ENCODE measurements around the gene TPRG1. TPM values are rescaled to one million over a fixed set of nuclear protein-coding genes. Genes with fewer than 3 reads are reported as not detected.

Gene TPRG1
- total and polyA plus RNA-seq, 2 of the 4 experiments (the other 2 are of a cell fraction), result 0.17 TPM; not detected in 1

DNA sequence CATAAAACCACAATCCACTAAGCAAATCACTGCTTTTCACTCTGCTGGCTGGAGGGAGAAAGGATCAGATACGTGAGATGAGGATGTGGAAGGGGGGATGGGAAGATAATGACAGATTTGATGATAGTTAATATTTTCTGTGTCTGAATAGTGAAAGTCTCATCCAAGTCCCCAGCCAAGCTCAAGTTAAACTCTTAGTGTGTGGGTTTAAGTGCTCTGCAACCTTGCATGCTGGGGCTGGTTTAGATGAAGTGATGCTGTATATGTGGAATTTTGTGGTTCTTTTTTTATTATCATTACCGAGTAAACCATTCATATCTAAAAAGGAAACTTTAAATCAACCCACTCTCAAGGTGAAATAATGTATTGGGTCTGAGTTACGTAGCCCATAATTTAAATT, 111.0 kb downstream of the TPRG1 start:
- Histone ChIP-seq H3K4me2 (ENCODE audit: low read depth, low read length) (no peak overlapping the region), H2BK15ac (ENCODE audit: low read depth, low read length) (no peak overlapping the region), H3K27me3 (ENCODE audit: control insufficient read depth, insufficient read depth, low read length) (peaks cover 1% of the 10 kb centered on the region; the same call in 1 of the 2 replicates), H3K4me3 (ENCODE audit: insufficient read depth, low read depth, low read length) (no peak overlapping the region), H3K14ac (replicated peaks; ENCODE audit: low read depth, low read length) (no peak overlapping the region), H2AFZ (replicated peaks; ENCODE audit: low read length, poor library complexity) (no peak overlapping the region), H4K91ac (ENCODE audit: insufficient read depth, low read depth, low read length) (no peak overlapping the region), H4K5ac (ENCODE audit: low read depth, low read length) (no peak overlapping the region), H3K18ac (ENCODE audit: low read depth, low read length) (no peak overlapping the region), H2BK120ac (ENCODE audit: low read depth, low read length) (no peak overlapping the region), H3K9ac (ENCODE audit: low read depth, low read length) (no peak overlapping the region), H2BK20ac (ENCODE audit: low read depth, low read length) (no peak overlapping the region), H2AK9ac (replicated peaks; ENCODE audit: low read depth, low read length, poor library complexity) (no peak overlapping the region), H3K36me3 (ENCODE audit: control insufficient read depth, insufficient read depth, low read length) (no peaks in the 10 kb centered on the region), H4K20me1 (ENCODE audit: insufficient read depth, low read length) (no peaks in the 10 kb centered on the region), H3K56ac (ENCODE audit: extremely low read depth, insufficient read depth, low read length) (no peak overlapping the region), H3K4me1 (ENCODE audit: control insufficient read depth, insufficient read depth, low read length) (no peaks in the 10 kb centered on the region), H4K8ac (ENCODE audit: low read depth in 2 of 2, low read length in 2 of 2) (no peak overlapping the region), H3K79me1 (ENCODE audit: low read depth in 1 of 2, low read length in 2 of 2) (no peaks in the 10 kb centered on the region), H3K23ac (ENCODE audit: low read depth, low read length) (no peak overlapping the region), H3K9me3 (ENCODE audit: control insufficient read depth, insufficient read depth, low read length) (no peaks in the 10 kb centered on the region), H3K4ac (ENCODE audit: low read depth, low read length) (no peak overlapping the region), H2AK5ac (ENCODE audit: low read depth, low read length) (no peak overlapping the region), H3K9me1 (ENCODE audit: insufficient read depth, low read length) (no peaks in the 10 kb centered on the region), H2BK5ac (ENCODE audit: low read depth, low read length, poor library complexity, severe bottlenecking) (no peak overlapping the region), H3K27ac (ENCODE audit: insufficient read depth, low read length) (no peak overlapping the region)
- intact Hi-C loops (cut with micrococcal nuclease), result no loop called here
- no CpG with 5 or more reads among the region's 3 CpGs for WGBS, 2 experiments (ENCODE audit: extremely low coverage in 2 of 2, insufficient read length in 1 of 2)
- in situ Hi-C loops (cut with MboI; ENCODE audit: low sequenced_read_pairs), result no loop called here
- ATAC-seq (ENCODE audit: low read depth), result no peak
- ChIA-PET CTCF (no interaction called here), POLR2A (ENCODE audit: unreplicated experiment) (no interaction called here)
- dilution Hi-C loops (cut with HindIII; ENCODE audit: low sequenced_read_pairs, unreplicated experiment), result no loop called here
- BruUV-seq (replicated peaks), result no TSS peak
- TF ChIP-seq CEBPB (IDR thresholded peaks at IDR 0.05; ENCODE audit: low read depth, low read length), result no peak
- DNase-seq, result no peak
